GM10266 (cell line): ENCODE measurements around the gene IL6R.
"Not testable (repeated sequence)": the region's sequence is repeated elsewhere in the genome, so short reads cannot be mapped to it uniquely, and the experiment has no call there.

Source experiments
- DNase-seq: peaks from one replicate; pipeline ENCODE4 v3.0.0; 2012; ENCODE audit errors: extremely low spot score
- TF ChIP-seq, protein P1 (sequence below): IDR thresholded peaks from 2 replicates; pipeline ENCODE4 v1.5.1; 2012; ENCODE audit warnings: mild to moderate bottlenecking, low read depth; ENCODE audit not compliant: control insufficient read depth, insufficient read depth; ENCODE audit errors: missing control alignments

The IL6R gene

DNA sequence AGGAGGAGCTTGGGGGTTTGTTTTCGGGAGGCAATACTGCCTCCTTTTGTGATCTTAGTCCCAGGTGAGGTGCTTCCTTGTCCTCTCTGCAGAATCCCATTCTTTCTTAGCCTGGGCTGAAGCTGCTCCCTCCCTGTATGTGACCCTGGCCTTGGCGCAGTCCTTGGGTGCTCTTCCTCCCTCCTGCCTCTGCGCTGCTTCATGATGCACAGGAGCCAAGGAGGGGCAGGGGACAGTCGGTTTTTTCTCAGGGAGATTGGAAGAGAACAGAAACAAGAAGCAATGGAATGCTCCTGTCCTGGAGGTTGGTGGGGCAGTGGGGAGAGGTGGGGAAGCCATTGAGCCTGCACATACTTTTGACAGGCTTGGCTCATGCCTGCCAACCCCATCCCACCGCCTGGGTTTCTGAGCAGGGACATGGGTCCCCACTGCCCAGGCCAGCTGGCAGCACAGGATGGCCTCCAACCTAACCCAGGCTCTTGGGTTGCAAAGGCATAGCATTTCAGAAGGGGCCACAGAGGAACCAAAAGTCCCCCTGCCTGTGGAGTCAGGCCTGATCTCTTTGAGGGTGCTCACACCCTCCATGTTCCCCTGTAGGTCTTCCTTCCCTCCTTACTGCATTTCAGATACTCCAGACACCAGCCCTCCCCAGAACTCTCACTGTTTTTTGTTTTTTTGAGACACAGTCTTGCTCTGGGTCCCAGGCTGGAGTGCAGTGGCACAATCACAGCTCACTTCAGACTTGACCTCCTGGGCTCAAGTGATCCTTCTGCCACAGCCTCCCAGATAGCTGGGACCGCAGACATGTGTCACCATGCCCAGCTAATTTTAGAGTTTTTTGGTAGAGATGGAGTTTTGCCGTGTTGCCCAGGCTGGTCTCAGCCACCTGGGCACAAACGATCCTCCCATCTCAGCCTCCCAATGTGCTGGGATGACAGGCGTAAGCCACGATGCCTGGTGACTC lies 16.1 kb downstream of the IL6R start:
- TF ChIP-seq, protein P1, sequence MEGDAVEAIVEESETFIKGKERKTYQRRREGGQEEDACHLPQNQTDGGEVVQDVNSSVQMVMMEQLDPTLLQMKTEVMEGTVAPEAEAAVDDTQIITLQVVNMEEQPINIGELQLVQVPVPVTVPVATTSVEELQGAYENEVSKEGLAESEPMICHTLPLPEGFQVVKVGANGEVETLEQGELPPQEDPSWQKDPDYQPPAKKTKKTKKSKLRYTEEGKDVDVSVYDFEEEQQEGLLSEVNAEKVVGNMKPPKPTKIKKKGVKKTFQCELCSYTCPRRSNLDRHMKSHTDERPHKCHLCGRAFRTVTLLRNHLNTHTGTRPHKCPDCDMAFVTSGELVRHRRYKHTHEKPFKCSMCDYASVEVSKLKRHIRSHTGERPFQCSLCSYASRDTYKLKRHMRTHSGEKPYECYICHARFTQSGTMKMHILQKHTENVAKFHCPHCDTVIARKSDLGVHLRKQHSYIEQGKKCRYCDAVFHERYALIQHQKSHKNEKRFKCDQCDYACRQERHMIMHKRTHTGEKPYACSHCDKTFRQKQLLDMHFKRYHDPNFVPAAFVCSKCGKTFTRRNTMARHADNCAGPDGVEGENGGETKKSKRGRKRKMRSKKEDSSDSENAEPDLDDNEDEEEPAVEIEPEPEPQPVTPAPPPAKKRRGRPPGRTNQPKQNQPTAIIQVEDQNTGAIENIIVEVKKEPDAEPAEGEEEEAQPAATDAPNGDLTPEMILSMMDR: no peak

GRCh38 chr1:154422049-154422448 lies 16.9 kb downstream of the IL6R start:
- DNase-seq: not testable (repeated sequence)

More for the DNA sequence above, 16.1 kb downstream of the IL6R start:
- DNase-seq: no peak

DNA sequence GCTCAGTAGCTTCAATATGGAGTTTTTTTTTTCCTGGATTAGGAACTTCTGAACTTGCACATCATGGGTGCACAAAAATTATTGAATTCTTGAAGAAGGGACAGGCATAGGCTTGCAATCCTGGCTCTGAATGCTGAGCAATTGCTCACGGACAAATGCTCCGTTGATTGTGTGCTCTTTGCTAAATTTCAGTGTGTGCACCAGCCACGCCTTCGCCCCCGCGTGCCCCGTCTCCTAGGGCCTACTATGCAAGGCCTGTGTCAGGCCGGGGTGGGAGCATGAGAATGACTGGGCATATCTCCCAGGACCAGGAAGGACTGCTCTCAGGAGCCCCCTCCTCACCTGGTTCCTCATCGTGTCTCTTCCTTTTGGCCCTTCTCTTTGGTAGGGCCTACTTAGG lies 17.4 kb downstream of the IL6R start:
- TF ChIP-seq, protein P1: no peak
- DNase-seq: no peak

GRCh38 chr1:154423304-154423987 lies 18.3 kb downstream of the IL6R start:
- TF ChIP-seq, protein P1: no peak
- DNase-seq: no peak

DNA sequence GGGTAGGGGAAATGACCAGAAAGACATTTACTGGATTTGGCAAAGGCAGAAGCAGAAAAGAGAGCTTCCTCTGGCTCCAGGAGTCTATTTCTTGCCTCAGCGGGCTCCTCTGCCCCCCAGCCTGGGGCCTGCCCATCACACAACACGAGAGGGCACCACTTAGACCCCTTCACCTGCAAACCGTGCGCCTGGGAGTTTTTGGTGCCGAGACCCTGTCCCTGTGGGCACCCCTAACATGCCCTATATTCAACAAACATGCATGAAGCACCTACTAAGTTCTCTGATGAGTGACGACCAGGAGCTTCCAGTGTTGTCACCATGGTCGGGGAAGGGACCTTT lies 18.8 kb downstream of the IL6R start:
- TF ChIP-seq, protein P1: no peak
- no peak for DNase-seq

GRCh38 chr1:154425172-154425571 lies 20.0 kb downstream of the IL6R start:
- TF ChIP-seq, protein P1: no peak
- no peak for DNase-seq

DNA sequence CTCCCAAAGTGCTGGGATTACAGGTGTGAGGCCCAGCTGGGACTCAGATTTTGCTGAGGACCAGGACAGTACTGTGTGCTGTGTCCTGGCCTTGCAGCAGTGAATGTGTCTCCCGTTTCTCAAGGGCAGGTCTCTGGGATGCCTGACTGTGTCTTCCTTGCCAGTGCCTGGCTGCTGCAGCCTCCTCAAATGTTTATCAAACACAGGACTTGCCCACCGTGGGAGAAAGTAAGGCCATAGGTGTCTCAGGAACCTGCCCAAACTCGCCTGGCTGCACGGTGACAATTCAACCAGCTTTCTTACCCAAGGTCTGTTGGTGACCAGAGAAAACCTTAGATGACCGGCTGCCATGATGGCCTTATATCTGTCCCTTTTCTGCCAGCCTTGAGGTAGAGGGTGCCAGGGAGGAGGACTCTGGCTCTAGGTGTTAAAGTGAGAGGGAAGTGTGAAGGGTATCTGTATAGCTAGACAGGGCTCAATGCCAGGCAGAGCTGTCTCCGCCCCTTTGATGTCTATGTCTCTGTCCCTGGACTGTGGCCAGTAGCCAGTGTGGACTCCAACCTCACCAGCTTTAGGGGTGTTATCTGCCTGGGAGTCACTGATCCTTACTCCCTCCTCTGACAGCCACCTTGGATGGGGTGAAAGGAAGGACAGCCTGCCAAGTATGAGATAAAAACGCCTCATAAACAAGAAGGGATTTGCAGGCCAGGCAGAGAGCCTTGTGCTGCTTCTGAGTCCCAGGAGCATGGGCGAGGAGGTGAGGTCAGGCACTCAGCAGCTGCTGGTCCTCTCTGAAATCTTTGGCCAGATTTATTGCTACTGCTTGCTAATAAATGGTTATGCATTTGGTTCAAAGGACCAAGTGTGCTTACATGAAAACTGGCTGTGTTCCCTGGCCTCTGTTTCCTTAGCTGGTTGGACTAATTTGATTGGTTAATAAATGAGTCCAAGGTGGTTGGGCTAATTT lies 22.3 kb downstream of the IL6R start:
- DNase-seq: no peak
- TF ChIP-seq, protein P1: no peak
